ENCODE results near the gene SPIRE2. TPM values are rescaled to one million over a fixed set of nuclear protein-coding genes. Genes with fewer than 3 reads are reported as not detected.

Gene SPIRE2
- total and polyA plus RNA-seq, 9 of the 15 experiments (the other 6 are each of a cell fraction or from before 2014, with no cell fraction given), result 0.70 to 7.5 (median 4.6) TPM

- H3K9me3 ChIP-seq (replicated peaks; ENCODE audit: control insufficient read depth, insufficient read depth, low read depth, low read length), result no peaks in the 10 kb centered on the region
- H3K4me2 ChIP-seq (ENCODE audit: insufficient read depth, low read length), result no peak overlapping the region
- peaks cover 22% of the 10 kb centered on the region; the same call in 2 of the 3 replicates for H3K36me3 ChIP-seq (ENCODE audit: control insufficient read depth, insufficient read depth, low read length)
- in situ Hi-C loops (cut with MboI), result no loop called here
- intact Hi-C loops (cut with micrococcal nuclease), result no loop called here
- H2AFZ ChIP-seq (ENCODE audit: low read depth, low read length), result no peak overlapping the region
- no peaks in the 10 kb centered on the region for H4K20me1 ChIP-seq (replicated peaks; ENCODE audit: control insufficient read depth, insufficient read depth, low read length)
- H3K27ac ChIP-seq (ENCODE audit: extremely low read depth, low read depth, low read length), result no peak overlapping the region
- POLR2A ChIA-PET, result interaction anchor here (0.6 to 1.2 kb wide), 3 partner anchors 9 to 161 kb away, joined by 3 to 8 read pairs (median 3); no protein-coding TSS in a partner anchor
- H3K27me3 ChIP-seq (ENCODE audit: control insufficient read depth in 2 of 2, insufficient read depth in 2 of 2, low read length in 2 of 2), result no peaks in the 10 kb centered on the region
- no peak for FAIRE-seq
- DNase-seq (ENCODE audit: extremely low read depth in 1 of 4, low spot score in 3 of 4), result no peak
- CTCF ChIA-PET (ENCODE audit: low intra/inter-chr PET ratio), result no interaction called here
- no peak for TF ChIP-seq SREBF2 (CRISPR knock-in tag; IDR thresholded peaks at IDR 0.05)
- TF ChIP-seq SP1 (CRISPR knock-in tag; IDR thresholded peaks at IDR 0.05), result no peak
- TF ChIP-seq MCM7 (IDR thresholded peaks at IDR 0.05), result no peak
- no peak for TF ChIP-seq ZNF584 (CRISPR knock-in tag; IDR thresholded peaks at IDR 0.05; ENCODE audit: low read depth)
- TF ChIP-seq STAT5A (IDR thresholded peaks at IDR 0.05; ENCODE audit: borderline replicate concordance, low read length), result 0 out of 2 replicates have a peak, but pooled peaks have one; percentile 3
- no peak for TF ChIP-seq TBP (optimal IDR thresholded peaks at IDR 0.05; ENCODE audit: low read depth, low read length)
- peak; percentile 65 for TF ChIP-seq POLR2G (IDR thresholded peaks at IDR 0.05; ENCODE audit: low read depth, low read length)
- TF ChIP-seq POLR2A (conservative IDR thresholded peaks at IDR 0.05), result 0 out of 2 replicates have a peak, but pooled peaks have one; percentile 16
- no peak for TF ChIP-seq CBX8 (IDR thresholded peaks at IDR 0.05; ENCODE audit: borderline replicate concordance, extremely low read depth, low read depth, low read length, poor library complexity, severe bottlenecking)
- H3K4me3 ChIP-seq, result no peak overlapping the region
- BruUV-seq (replicated peaks), result no TSS peak
- H3K79me2 ChIP-seq (ENCODE audit: control insufficient read depth, insufficient read depth, low read length), result no peaks in the 10 kb centered on the region
- 84% methylated on average over 38 of the region's 40 CpGs for WGBS (ENCODE audit: insufficient coverage, low coverage, missing lambda C conversion rate)
- H3K4me1 ChIP-seq (replicated peaks in 1 of 2; ENCODE audit: control insufficient read depth in 2 of 2, insufficient read depth in 2 of 2, low read length in 2 of 2), result peaks cover 19 to 67% of the 10 kb centered on the region in 2 experiments
- H3K9ac ChIP-seq (ENCODE audit: insufficient read depth in 1 of 2, low read depth in 2 of 2, low read length in 2 of 2), result peak overlapping the region in 1 of 2 experiments; percentile 65; a peak in 1 of 4 replicates
- no peaks in the 10 kb centered on the region for H3K9me1 ChIP-seq (ENCODE audit: control insufficient read depth, insufficient read depth, low read length)
- ATAC-seq, result no peak
Measured at GRCh38 chr16:89915303-89916232, 87.3 kb downstream of the SPIRE2 start.

Data from K562 (cell line).